AG04449 (cell line): ENCODE results near the gene AVPR1B.

ENCODE experiments used
- CTCF ChIA-PET: fragments of 350-600 bp; formaldehyde crosslinking; extraction: SDS; loops from one replicate; lab custom pipeline; 2021; ENCODE audit warnings: antibody characterized with exemption; lab: Yijun Ruan, JAX
- POLR2A ChIA-PET: fragments of 400-600, 350-600 bp; formaldehyde crosslinking; extraction: SDS; loops from one replicate; lab custom pipeline; 2020; ENCODE audit warnings: antibody characterized with exemption, inconsistent platforms; lab: Yijun Ruan, JAX
- DNase-seq: peaks from one replicate; pipeline ENCODE4 v3.0.0-alpha.2; 2010; ENCODE audit warnings: low read depth, low spot score
- H3K4me3 ChIP-seq: 2 replicates; pipeline ENCODE4 v1.5.1; 2011; ENCODE audit warnings: low read depth, mild to moderate bottlenecking, control low read depth, low read length
- TF ChIP-seq, protein P1 (sequence below): IDR thresholded peaks from one replicate; pipeline ENCODE4 v1.5.1; 2011; ENCODE audit warnings: mild to moderate bottlenecking, moderate library complexity, low read length, control low read depth, inconsistent platforms; ENCODE audit not compliant: insufficient read depth; ENCODE audit errors: missing control alignments

The AVPR1B gene

DNA sequence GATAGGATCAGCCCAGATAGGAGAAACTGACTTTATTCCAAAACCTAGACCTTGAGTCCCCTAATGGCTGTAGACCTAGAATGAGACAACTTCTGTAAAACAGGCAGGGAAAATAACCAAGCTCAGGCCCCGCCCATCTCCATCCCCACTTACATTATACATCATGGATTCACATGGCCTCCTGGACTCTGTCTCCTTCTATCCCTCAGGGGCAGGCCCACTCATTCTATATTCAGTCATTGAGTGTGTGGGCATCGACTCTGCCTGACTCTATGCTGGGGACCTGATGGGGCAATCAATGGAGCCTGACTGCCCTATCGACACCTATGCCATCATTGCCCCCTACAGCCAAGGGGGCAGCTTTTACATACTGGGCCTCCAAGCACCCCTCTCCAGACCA is 6.4 kb downstream of the AVPR1B start:
- no peak for DNase-seq
- no peak overlapping the region for H3K4me3 ChIP-seq
- POLR2A ChIA-PET = no interaction called here
- CTCF ChIA-PET = interaction anchor here (0.7 to 16.4 kb wide), 12 partner anchors 10 to 319 kb away, joined by 3 to 561 read pairs (median 3); no protein-coding TSS in a partner anchor
- TF ChIP-seq, protein P1, sequence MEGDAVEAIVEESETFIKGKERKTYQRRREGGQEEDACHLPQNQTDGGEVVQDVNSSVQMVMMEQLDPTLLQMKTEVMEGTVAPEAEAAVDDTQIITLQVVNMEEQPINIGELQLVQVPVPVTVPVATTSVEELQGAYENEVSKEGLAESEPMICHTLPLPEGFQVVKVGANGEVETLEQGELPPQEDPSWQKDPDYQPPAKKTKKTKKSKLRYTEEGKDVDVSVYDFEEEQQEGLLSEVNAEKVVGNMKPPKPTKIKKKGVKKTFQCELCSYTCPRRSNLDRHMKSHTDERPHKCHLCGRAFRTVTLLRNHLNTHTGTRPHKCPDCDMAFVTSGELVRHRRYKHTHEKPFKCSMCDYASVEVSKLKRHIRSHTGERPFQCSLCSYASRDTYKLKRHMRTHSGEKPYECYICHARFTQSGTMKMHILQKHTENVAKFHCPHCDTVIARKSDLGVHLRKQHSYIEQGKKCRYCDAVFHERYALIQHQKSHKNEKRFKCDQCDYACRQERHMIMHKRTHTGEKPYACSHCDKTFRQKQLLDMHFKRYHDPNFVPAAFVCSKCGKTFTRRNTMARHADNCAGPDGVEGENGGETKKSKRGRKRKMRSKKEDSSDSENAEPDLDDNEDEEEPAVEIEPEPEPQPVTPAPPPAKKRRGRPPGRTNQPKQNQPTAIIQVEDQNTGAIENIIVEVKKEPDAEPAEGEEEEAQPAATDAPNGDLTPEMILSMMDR = no peak

DNA sequence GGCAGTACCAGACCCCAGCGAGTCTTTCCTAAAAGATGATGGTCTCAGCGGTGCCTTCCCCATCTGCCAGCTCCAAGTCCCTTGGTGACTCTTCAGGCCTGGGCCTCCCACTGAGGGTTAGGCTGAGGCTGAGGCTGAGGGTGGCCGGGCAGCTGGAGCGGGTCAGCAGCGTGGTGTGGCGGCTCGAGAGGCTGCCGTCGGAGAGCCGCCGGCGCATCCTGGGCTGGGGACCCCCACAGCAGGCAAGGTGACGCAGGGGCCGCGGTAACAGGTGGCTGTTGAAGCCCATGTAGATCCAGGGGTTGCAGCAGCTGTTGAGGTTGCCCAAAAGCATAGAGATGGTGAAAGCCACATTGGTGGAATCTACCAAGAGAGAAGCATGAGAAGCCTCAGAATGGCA is 7.0 kb downstream of the AVPR1B start:
- ChIA-PET CTCF (interaction anchor here (0.8 to 16.4 kb wide), 10 partner anchors 11 to 318 kb away, joined by 3 to 561 read pairs (median 7); no protein-coding TSS in a partner anchor), POLR2A (no interaction called here)
- DNase-seq = no peak
- TF ChIP-seq, protein P1 = no peak
- H3K4me3 ChIP-seq = no peak overlapping the region

DNA sequence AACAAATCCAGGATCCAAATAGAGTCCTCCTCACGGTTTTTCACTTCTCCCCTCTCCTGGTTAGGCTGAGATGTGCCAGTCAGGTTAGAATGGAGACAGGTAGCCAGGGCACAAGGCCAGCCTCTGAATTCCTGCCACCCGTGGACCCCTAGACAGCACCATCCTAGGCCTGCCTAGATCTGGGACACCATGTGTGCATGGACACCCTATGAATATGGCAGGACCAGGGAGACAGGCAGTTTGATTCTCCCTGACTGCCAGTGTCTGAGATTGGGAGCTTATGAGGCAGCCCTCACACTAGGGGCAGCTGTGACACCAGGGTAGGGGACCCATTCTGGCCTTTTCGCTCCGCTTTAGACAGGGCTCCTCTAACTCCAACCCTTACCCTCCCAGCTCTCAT is 7.5 kb downstream of the AVPR1B start:
- POLR2A ChIA-PET = no interaction called here
- no peak for DNase-seq
- CTCF ChIA-PET = interaction anchor here (1.2 to 16.4 kb wide), 10 partner anchors 15 to 450 kb away, joined by 3 to 561 read pairs (median 35); no protein-coding TSS in a partner anchor
- no peak overlapping the region for H3K4me3 ChIP-seq
- TF ChIP-seq, protein P1 = no peak

DNA sequence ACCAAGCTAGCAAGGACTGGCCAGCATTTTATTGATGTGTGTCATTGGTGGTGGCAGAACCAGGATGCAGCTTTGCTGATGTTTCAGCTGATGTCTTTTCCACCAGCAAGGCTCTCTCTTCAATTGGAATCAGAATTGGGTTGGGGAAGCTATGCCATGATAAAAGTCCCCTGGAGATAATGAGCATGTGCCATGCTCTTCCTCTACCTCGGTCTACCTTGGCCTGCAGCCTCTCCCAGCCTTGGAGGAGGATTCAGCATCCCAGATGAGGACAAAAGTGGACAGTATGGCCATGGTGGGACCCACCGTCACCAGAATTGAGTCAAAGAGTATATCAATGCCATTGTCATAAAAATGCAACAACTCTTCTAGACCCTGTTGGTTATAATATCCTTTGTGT is 8.6 kb downstream of the AVPR1B start:
- no peak for DNase-seq
- POLR2A ChIA-PET = no interaction called here
- H3K4me3 ChIP-seq = no peak overlapping the region
- CTCF ChIA-PET = interaction anchor here (1.2 to 16.4 kb wide), 18 partner anchors 9 to 449 kb away, joined by 4 to 561 read pairs (median 10); partner anchors contain the start of genes AVPR1B and RAB7B
- TF ChIP-seq, protein P1 = no peak

DNA sequence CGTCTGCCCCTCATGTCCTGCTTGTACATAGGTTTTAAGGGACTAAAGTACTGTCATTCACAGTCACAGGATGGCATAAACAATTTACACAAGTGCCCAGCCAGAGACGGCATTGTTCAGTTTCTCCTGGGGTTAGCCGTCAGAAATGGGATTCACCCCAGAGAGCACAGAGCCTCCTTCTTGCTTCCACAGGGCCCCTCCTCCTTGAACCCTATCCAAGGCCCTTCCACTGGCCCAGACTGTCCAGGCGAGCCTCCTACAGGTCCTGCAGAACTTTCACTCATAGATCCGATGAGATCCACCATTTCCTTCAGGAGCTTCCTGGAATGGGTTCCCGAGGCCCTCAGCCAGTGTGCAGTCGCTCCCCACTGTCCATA is 10.0 kb downstream of the AVPR1B start:
- no peak for DNase-seq
- CTCF ChIA-PET = interaction anchor here (0.9 to 16.4 kb wide), 23 partner anchors 8 to 449 kb away, joined by 3 to 561 read pairs (median 10); partner anchors contain the start of genes AVPR1B and RAB7B
- no peak overlapping the region for H3K4me3 ChIP-seq
- POLR2A ChIA-PET = no interaction called here
- TF ChIP-seq, protein P1 = no peak

DNA sequence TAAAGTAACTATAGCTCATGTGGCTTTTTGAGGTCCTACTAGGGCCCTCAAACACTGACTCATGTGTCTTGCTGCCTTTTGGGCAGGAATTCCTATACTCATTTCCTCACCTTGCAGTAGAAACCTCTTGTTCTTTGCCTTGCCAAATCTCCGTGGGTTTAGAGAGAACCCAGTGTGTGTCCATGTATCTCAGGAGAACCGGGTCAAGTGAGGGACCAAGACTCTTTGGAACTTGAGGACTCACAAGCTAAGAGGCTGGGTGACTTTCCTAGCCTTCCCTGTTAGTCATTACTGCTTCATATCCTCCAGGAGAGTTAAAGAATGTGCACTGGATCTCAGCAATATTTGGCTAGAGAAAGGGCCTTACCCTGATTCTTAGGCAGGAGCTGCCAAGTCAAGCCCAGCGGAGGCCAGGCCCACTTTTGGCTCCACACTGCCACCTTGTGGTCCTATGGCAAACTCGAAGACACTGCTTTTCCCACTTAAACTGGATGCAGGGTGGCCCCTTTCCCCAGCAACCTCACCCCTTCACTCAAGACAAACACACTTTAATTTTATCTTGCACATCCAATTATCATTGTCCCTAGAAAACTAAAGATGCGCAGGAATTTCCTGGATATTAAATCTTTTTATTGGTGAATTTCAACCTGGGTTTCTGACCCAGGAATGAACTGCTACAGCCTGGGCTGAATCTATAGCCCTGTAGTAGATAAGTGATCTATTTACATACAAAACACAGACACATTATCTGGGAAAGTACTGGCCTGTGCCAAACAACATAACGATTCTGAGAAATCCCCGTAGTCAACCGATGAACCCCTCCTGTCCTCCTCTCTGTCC is 10.6 kb downstream of the AVPR1B start:
- no peak overlapping the region for H3K4me3 ChIP-seq
- ChIA-PET CTCF (interaction anchor here (0.6 to 16.4 kb wide), 34 partner anchors 8 to 513 kb away, joined by 3 to 561 read pairs (median 7); partner anchors contain the start of genes AVPR1B and RAB7B), POLR2A (no interaction called here)
- TF ChIP-seq, protein P1 = peak; percentile 89
- DNase-seq = peak; percentile 50
